Calu3 (cell line): Measurements from ENCODE around the gene ZNF644. TPM values are rescaled to one million over a fixed set of nuclear protein-coding genes. Genes with fewer than 3 reads are reported as not detected.

Experiments
- BruUV-seq: library from RNA; stranded (reverse); fragments of 400-500 nt; replicated peaks from 2 replicates; lab custom pipeline; 2021; lab: Mats Ljungman, UMichigan
- CTCF ChIA-PET: fragments of 300-600 bp; sonication (Branson Sonifier 250); formaldehyde crosslinking; loops from one replicate; lab custom pipeline; 2022; ENCODE audit warnings: antibody characterized with exemption; lab: Charles Lee
- DNase-seq: peaks from one replicate; pipeline ENCODE4 v3.0.0; 2022
- H3K27ac Mint-ChIP-seq: one replicate; pipeline ENCODE4 v1.8.0; 2022; ENCODE audit warnings: mixed read lengths; ENCODE audit not compliant: unreplicated experiment
- H3K27me3 Mint-ChIP-seq: one replicate; pipeline ENCODE4 v1.8.0; 2022; ENCODE audit warnings: mixed read lengths; ENCODE audit not compliant: unreplicated experiment
- H3K36me3 Mint-ChIP-seq: one replicate; pipeline ENCODE4 v1.8.0; 2022; ENCODE audit warnings: mild to moderate bottlenecking, moderate library complexity, mixed read lengths; ENCODE audit not compliant: insufficient read depth, unreplicated experiment
- H3K4me1 Mint-ChIP-seq: one replicate; pipeline ENCODE4 v1.8.0; 2022; ENCODE audit warnings: mild to moderate bottlenecking, low read depth, mixed read lengths; ENCODE audit not compliant: unreplicated experiment
- H3K4me3 Mint-ChIP-seq: one replicate; pipeline ENCODE4 v1.8.0; 2022; ENCODE audit warnings: mild to moderate bottlenecking, low read depth, moderate library complexity, mixed read lengths; ENCODE audit not compliant: unreplicated experiment
- H3K9me3 Mint-ChIP-seq: one replicate; pipeline ENCODE4 v1.8.0; 2022; ENCODE audit warnings: low read depth, mixed read lengths; ENCODE audit not compliant: unreplicated experiment
- CTCF ChIP-seq: fragments of 200-600 bp; IDR thresholded peaks from one replicate; pipeline ENCODE4 v1.8.0; 2022; ENCODE audit warnings: antibody characterized with exemption; ENCODE audit not compliant: unreplicated experiment
- intact Hi-C: fragments of 100-400 bp; cut with micrococcal nuclease; formaldehyde crosslinking; loops from one replicate; pipeline ENCODE4 v1.10.0; 2022; ENCODE audit not compliant: unreplicated experiment
- total RNA-seq: library from RNA; stranded (reverse); gene quantifications from 2 replicates; pipeline ENCODE4 v1.2.3, GENCODE V29; 2022

Gene ZNF644
- total RNA-seq, 1 experiment from 2014 or later, result 76.0 TPM

GRCh38 chr1:91005285-91005684 lies 16.6 kb downstream of the ZNF644 start:
- no peak for TF ChIP-seq CTCF
- Mint-ChIP-seq H3K4me3 (no peak overlapping the region), H3K27me3 (no peaks in the 10 kb centered on the region), H3K4me1 (peaks cover 51% of the 10 kb centered on the region), H3K36me3 (peaks cover 14% of the 10 kb centered on the region), H3K27ac (peak overlapping the region; percentile 1), H3K9me3 (peaks cover 10% of the 10 kb centered on the region)
- intact Hi-C loops, result loop anchor here (5.0 kb wide), 1 partner anchor 33 kb away; no protein-coding TSS in a partner anchor
- no peak for DNase-seq
- BruUV-seq, result no TSS peak
- CTCF ChIA-PET, result no interaction called here

- no peak for DNase-seq
- Mint-ChIP-seq H3K4me3 (no peak overlapping the region), H3K4me1 (peaks cover 42% of the 10 kb centered on the region), H3K9me3 (peaks cover 10% of the 10 kb centered on the region), H3K36me3 (peaks cover 14% of the 10 kb centered on the region), H3K27ac (no peak overlapping the region), H3K27me3 (no peaks in the 10 kb centered on the region)
- intact Hi-C loops, result no loop called here
- no peak for TF ChIP-seq CTCF
- CTCF ChIA-PET, result no interaction called here
- no TSS peak for BruUV-seq
Measured at GRCh38 chr1:91004145-91004544, 17.7 kb downstream of the ZNF644 start.

GRCh38 chr1:90996742-90997413 lies 25.0 kb downstream of the ZNF644 start:
- no TSS peak for BruUV-seq
- peaks cover 34% of the 10 kb centered on the region for H3K4me1 Mint-ChIP-seq
- TF ChIP-seq CTCF, result no peak
- peak overlapping the region; percentile 27 for H3K27ac Mint-ChIP-seq
- peaks cover 9% of the 10 kb centered on the region for H3K9me3 Mint-ChIP-seq
- CTCF ChIA-PET, result no interaction called here
- no peak overlapping the region for H3K4me3 Mint-ChIP-seq
- no peak for DNase-seq
- intact Hi-C loops, result no loop called here
- peaks cover 25% of the 10 kb centered on the region for H3K36me3 Mint-ChIP-seq
- no peaks in the 10 kb centered on the region for H3K27me3 Mint-ChIP-seq

GRCh38 chr1:90995311-90995894 lies 26.4 kb downstream of the ZNF644 start:
- peaks cover 34% of the 10 kb centered on the region for H3K4me1 Mint-ChIP-seq
- peaks cover 6% of the 10 kb centered on the region for H3K9me3 Mint-ChIP-seq
- no TSS peak for BruUV-seq
- no peak overlapping the region for H3K4me3 Mint-ChIP-seq
- DNase-seq, result no peak
- CTCF ChIA-PET, result no interaction called here
- intact Hi-C loops, result no loop called here
- TF ChIP-seq CTCF, result no peak
- H3K27me3 Mint-ChIP-seq, result no peaks in the 10 kb centered on the region
- no peak overlapping the region for H3K27ac Mint-ChIP-seq
- peaks cover 20% of the 10 kb centered on the region for H3K36me3 Mint-ChIP-seq
